Activated T-helper 1 cell treated with anti-CD3 and anti-CD28 coated beads, Interleukin-12 subunit alpha, Interleukin-12 subunit beta, Interleukin-2, Interleukin-4 antibody, amounts not matched to agents 30 ng/mL and 10 ng/mL and 1 ng/mL, durations not matched to agents 14 hours and 24 hours and 36 hours (primary cell): ENCODE results near the gene SPIN1. TPM values are rescaled to one million over a fixed set of nuclear protein-coding genes. Genes with fewer than 3 reads are reported as not detected.

ENCODE experiments used
- DNase-seq: peaks from one replicate; pipeline ENCODE4 v3.0.0; 2021; ENCODE audit warnings: low spot score
- H3K27ac Mint-ChIP-seq: one replicate; pipeline ENCODE4 v1.8.0; 2021; ENCODE audit warnings: mild to moderate bottlenecking, mixed read lengths
- H3K27me3 Mint-ChIP-seq: one replicate; pipeline ENCODE4 v1.8.0; 2022; ENCODE audit warnings: mild to moderate bottlenecking, moderate library complexity, mixed read lengths; ENCODE audit not compliant: insufficient read depth
- H3K36me3 Mint-ChIP-seq: one replicate; pipeline ENCODE4 v1.8.0; 2021; ENCODE audit warnings: low read depth, mixed read lengths
- H3K4me1 Mint-ChIP-seq: one replicate; pipeline ENCODE4 v1.8.0; 2021; ENCODE audit warnings: low read depth, mixed read lengths
- H3K4me3 Mint-ChIP-seq: one replicate; pipeline ENCODE4 v1.8.0; 2021; ENCODE audit warnings: mild to moderate bottlenecking, moderate library complexity, mixed read lengths
- H3K9me3 Mint-ChIP-seq: one replicate; pipeline ENCODE4 v1.8.0; 2021; ENCODE audit warnings: mixed read lengths
- intact Hi-C: fragments of 100-400 bp; cut with micrococcal nuclease; formaldehyde crosslinking; loops from one replicate; pipeline ENCODE4 v1.15.1; 2024
- total RNA-seq: library from RNA; stranded (reverse); gene quantifications from 2 replicates; pipeline ENCODE4 v1.2.3, GENCODE V29; 2022

The SPIN1 gene
- total RNA-seq, 1 donor from 2014 or later, result 39.1 TPM

DNA sequence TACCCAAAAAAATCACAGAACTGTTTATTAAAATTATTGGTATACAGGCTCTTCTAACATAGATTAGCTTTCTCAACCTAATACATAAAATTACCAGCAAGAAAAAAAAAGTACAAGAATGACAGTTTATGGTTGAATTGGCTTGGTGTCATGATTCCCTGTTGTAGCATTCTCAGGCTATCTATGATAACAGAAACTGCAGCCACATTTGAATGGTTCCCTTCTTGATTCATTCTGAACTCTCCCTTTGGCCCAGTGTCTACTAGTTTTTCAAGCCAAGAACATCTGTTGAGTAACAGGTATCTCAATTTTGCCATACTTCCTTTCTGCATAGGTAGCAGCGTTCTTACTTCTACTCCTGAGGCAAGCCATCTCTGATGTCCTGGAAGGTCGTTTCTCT, 3.0 kb downstream of the SPIN1 start:
- intact Hi-C loops, result no loop called here
- H3K4me3 Mint-ChIP-seq, result peak overlapping the region; percentile 59
- peaks cover 4% of the 10 kb centered on the region for H3K27me3 Mint-ChIP-seq
- no peak for DNase-seq
- H3K36me3 Mint-ChIP-seq, result peaks cover 23% of the 10 kb centered on the region
- H3K4me1 Mint-ChIP-seq, result peaks cover 41% of the 10 kb centered on the region
- H3K9me3 Mint-ChIP-seq, result no peaks in the 10 kb centered on the region
- no peak overlapping the region for H3K27ac Mint-ChIP-seq

DNA sequence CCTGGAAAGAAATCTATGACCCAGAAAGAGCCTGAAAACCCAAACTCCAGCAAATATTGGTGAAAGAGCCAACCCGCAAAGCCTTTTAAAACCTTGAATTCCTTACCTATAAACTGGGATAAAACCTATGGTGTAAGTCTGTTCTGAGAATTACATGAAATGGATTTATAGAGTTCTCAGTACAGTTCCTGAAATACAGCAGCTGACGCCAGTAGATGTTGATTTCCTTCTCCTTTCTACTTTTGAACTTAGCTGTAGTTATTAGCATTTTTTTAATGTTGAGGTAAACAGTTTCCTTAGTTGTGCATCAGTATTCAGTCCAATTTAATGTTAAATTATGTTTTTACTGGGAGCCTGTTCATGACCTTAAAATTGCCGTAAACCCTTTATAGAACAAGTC, 3.7 kb downstream of the SPIN1 start:
- Mint-ChIP-seq H3K4me1 (peaks cover 41% of the 10 kb centered on the region), H3K27ac (no peak overlapping the region), H3K36me3 (peaks cover 23% of the 10 kb centered on the region), H3K4me3 (no peak overlapping the region), H3K9me3 (no peaks in the 10 kb centered on the region), H3K27me3 (peaks cover 4% of the 10 kb centered on the region)
- no peak for DNase-seq
- intact Hi-C loops, result no loop called here

DNA sequence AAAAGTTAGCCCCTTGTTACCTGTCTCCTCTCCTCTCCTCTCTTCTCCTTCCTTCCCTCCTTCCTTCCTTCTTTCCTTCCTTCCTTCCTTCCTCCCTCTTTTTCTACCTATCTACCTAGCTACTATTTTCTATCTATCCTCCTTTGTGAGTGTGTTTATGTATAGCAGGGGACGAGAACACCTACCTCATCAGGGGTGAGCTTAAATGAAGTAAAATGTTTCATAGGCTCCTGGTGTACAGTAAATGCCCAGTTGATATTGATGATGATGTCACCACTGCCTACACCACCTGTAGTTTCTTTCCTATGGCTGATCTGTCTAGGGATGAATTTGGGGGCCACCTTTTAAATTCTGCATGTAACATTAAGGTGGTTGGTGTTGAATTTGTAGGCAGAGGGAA, 4.3 kb downstream of the SPIN1 start:
- no peak for DNase-seq
- Mint-ChIP-seq H3K36me3 (peaks cover 23% of the 10 kb centered on the region), H3K4me3 (no peak overlapping the region), H3K4me1 (peaks cover 40% of the 10 kb centered on the region), H3K27me3 (peaks cover 4% of the 10 kb centered on the region), H3K27ac (no peak overlapping the region), H3K9me3 (no peaks in the 10 kb centered on the region)
- intact Hi-C loops, result no loop called here

DNA sequence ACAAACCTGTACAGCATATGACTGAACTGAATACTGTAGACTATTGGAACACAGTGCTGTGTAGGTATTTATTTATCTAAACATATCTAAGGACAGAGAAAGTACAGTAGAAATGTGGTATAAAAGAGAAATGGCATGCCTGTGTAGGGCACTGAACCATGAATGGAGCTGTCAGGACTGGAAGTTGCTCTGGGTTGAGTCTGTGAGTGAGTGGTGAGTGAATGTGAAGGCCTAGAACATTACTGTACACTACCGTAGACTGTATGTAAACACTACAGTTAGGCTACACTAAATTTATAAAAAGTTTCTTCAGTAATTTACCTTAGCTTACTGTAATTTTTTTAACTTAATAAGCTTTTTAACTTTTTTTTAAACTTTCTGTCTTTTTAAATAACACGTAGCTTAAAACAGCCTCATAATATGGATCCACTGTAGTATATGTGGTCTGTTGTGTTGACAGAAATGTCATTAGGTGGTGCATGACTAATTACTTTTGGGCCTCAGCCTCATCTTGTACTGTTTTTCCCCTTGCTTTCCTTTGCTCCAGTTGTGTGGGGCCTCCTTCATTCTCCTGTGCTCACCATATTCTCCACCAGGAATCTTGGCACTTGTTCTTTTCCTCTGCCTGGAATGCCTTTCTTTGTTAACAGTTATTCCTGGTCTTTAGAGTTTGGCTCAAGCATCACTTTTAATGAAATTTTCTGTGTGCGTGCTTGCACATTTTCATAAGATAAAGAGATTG, 8.8 kb downstream of the SPIN1 start:
- Mint-ChIP-seq H3K27me3 (no peaks in the 10 kb centered on the region), H3K36me3 (peaks cover 16% of the 10 kb centered on the region), H3K4me3 (no peak overlapping the region), H3K9me3 (no peaks in the 10 kb centered on the region), H3K27ac (no peak overlapping the region), H3K4me1 (peaks cover 32% of the 10 kb centered on the region)
- no peak for DNase-seq
- intact Hi-C loops, result no loop called here

DNA sequence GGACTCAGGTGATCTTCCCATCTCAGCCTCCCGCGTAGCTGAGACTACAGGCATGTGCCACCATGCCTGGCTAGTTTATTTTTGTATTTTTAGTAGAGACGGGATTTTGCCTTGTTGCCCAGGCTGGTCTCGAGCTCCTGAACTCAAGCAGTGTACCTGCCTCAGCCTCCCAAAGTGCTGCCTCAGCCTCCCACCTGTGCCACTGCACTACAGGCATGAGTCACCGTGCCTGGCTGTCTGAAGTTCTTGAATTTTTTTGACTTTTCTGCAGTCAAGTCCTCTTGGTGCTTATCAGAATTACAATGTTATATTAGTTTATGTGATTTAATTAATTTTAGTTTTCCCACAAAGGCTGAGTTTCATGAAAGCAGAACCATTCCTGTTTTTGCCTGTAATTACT, 9.8 kb downstream of the SPIN1 start:
- Mint-ChIP-seq H3K27ac (no peak overlapping the region), H3K4me3 (no peak overlapping the region), H3K4me1 (peaks cover 29% of the 10 kb centered on the region), H3K9me3 (peaks cover 4% of the 10 kb centered on the region), H3K27me3 (no peaks in the 10 kb centered on the region), H3K36me3 (peaks cover 13% of the 10 kb centered on the region)
- no peak for DNase-seq
- intact Hi-C loops, result no loop called here

DNA sequence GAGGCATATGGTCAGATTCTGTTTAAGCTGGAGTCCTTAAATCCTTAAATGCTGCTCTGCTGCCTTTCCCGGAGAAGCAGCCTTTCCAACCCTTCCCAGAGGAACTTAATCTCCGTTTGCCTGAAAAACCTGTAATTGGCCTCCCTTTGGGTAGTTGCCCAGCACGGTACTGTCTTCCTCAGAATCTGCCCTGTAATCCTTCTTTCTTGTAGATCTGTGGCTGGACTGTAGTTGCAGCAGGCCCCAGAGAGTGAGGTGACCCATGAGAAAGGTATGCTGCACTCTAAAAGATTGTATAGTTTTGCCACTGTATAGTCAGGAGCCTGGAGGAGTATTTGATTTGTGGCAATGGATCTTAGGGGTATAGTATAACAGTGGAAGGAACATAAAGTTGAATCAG, 11.7 kb downstream of the SPIN1 start:
- H3K36me3 Mint-ChIP-seq, result peaks cover 15% of the 10 kb centered on the region
- H3K27ac Mint-ChIP-seq, result no peak overlapping the region
- intact Hi-C loops, result no loop called here
- no peaks in the 10 kb centered on the region for H3K27me3 Mint-ChIP-seq
- H3K9me3 Mint-ChIP-seq, result peaks cover 4% of the 10 kb centered on the region
- DNase-seq, result no peak
- peaks cover 29% of the 10 kb centered on the region for H3K4me1 Mint-ChIP-seq
- H3K4me3 Mint-ChIP-seq, result no peak overlapping the region

DNA sequence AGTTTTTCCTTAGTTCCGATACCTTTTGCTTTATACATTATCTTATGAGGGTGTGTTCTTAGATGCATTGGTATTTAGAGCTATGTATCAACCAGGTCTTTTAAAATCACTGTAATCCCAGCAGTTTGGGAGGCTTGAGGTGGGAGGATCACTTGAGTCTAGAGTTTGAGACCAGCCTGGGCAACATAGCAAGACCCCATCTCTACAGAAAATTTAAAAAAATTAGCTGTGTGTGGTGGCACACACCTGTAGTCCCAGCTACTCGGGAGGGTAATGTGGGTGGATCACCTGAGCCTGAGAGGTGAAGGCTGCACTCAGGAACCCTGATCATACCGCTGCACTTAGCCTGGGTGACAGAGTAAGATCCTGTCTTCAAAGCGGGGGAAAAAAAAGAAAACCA, 15.1 kb downstream of the SPIN1 start:
- H3K4me3 Mint-ChIP-seq, result no peak overlapping the region
- intact Hi-C loops, result no loop called here
- peaks cover 13% of the 10 kb centered on the region for H3K36me3 Mint-ChIP-seq
- peaks cover 24% of the 10 kb centered on the region for H3K4me1 Mint-ChIP-seq
- DNase-seq, result no peak
- no peak overlapping the region for H3K27ac Mint-ChIP-seq
- no peaks in the 10 kb centered on the region for H3K27me3 Mint-ChIP-seq
- H3K9me3 Mint-ChIP-seq, result peaks cover 4% of the 10 kb centered on the region

DNA sequence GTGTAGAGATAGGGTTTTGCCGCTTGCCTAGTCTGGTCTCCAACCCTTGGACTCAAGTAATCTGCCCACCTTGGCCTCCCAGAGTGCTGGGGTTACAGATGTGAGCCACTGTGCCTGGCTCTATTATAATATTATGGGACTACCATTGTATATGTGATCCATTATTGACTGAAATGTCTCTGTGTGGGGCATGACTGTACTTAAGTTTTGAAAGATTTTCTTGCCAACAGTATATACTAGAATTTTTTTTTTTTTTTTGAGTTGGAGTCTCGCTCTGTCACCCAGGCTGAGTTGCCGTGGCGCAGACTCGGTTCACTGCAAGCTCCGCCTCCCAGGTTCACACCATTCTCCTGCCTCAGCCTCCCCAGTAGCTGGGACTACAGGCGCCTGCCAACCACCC, 17.8 kb downstream of the SPIN1 start:
- Mint-ChIP-seq H3K9me3 (peaks cover 10% of the 10 kb centered on the region), H3K27me3 (no peaks in the 10 kb centered on the region), H3K36me3 (peaks cover 15% of the 10 kb centered on the region), H3K27ac (no peak overlapping the region), H3K4me3 (no peak overlapping the region), H3K4me1 (peaks cover 12% of the 10 kb centered on the region)
- intact Hi-C loops, result no loop called here
- DNase-seq, result no peak

DNA sequence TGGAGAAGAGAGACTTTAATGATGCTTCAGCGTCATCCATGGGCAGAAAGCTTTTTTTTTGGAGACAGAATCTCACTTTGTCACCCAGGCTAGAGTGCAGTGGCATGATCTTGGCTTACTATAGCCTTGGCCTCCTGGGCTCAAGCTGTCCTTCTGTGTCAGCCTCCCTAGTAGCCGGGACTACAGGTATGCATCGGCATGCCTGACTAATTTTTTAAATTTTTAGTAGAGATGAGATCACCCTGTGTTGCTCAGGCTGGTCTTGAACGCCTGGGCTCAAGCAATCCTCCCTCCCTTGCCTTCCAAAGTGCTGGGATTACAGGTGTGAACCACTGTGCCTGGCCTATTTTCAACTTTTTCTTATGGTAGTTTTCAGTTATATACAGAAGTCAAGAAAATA, 23.2 kb downstream of the SPIN1 start:
- Mint-ChIP-seq H3K36me3 (peaks cover 22% of the 10 kb centered on the region), H3K4me3 (no peak overlapping the region), H3K27ac (no peak overlapping the region), H3K4me1 (peaks cover 6% of the 10 kb centered on the region), H3K9me3 (peaks cover 32% of the 10 kb centered on the region), H3K27me3 (no peaks in the 10 kb centered on the region)
- no peak for DNase-seq
- intact Hi-C loops, result no loop called here

DNA sequence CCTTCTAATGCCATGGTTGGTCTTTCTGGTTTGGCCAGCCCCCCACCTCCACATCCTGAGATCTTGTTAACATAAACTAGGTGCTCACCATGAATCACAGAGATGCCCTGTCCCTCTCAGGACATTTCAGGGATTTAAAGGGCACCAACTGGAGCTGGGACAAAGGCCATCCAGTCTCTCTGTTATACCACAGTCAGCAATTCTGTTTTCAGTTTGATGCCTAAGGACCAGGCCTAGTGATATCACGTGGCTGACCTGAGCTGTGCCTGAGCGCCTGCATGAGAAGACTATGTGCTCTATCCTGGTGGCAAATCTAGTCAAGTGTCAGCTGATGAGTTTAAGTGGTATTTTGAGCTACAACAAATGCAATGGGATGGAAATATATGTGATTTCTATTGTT, 26.1 kb downstream of the SPIN1 start:
- peaks cover 56% of the 10 kb centered on the region for H3K9me3 Mint-ChIP-seq
- no peak overlapping the region for H3K4me3 Mint-ChIP-seq
- peaks cover 40% of the 10 kb centered on the region for H3K36me3 Mint-ChIP-seq
- H3K27me3 Mint-ChIP-seq, result no peaks in the 10 kb centered on the region
- intact Hi-C loops, result no loop called here
- no peak for DNase-seq
- H3K4me1 Mint-ChIP-seq, result peaks cover 23% of the 10 kb centered on the region
- no peak overlapping the region for H3K27ac Mint-ChIP-seq

DNA sequence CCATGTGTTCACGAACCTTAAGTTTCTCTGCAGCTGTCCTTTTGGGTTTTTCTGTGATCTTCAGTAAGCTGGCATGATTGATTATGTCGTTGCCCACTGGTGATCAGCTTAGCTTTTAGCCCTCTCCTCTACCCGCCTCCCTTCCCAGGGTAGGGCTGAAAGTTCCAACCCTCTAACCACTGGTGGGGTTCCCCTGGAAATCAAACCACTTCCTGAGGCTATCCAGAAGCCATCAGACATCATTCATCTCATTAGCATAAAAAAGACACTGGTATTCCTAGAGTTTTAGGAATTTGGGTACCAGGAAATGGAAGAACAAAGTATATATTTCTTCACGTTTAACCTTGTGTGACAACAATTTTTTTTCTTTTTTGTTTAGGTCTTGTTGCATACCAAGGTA, 29.8 kb downstream of the SPIN1 start:
- Mint-ChIP-seq H3K4me1 (peaks cover 20% of the 10 kb centered on the region), H3K27ac (peak overlapping the region; percentile 87), H3K36me3 (peaks cover 50% of the 10 kb centered on the region), H3K4me3 (no peak overlapping the region), H3K9me3 (peaks cover 62% of the 10 kb centered on the region), H3K27me3 (no peaks in the 10 kb centered on the region)
- DNase-seq, result no peak
- intact Hi-C loops, result loop anchor here (2.0 kb wide), 3 partner anchors 17 to 43 kb away; partner anchors contain the start of gene SPIN1

DNA sequence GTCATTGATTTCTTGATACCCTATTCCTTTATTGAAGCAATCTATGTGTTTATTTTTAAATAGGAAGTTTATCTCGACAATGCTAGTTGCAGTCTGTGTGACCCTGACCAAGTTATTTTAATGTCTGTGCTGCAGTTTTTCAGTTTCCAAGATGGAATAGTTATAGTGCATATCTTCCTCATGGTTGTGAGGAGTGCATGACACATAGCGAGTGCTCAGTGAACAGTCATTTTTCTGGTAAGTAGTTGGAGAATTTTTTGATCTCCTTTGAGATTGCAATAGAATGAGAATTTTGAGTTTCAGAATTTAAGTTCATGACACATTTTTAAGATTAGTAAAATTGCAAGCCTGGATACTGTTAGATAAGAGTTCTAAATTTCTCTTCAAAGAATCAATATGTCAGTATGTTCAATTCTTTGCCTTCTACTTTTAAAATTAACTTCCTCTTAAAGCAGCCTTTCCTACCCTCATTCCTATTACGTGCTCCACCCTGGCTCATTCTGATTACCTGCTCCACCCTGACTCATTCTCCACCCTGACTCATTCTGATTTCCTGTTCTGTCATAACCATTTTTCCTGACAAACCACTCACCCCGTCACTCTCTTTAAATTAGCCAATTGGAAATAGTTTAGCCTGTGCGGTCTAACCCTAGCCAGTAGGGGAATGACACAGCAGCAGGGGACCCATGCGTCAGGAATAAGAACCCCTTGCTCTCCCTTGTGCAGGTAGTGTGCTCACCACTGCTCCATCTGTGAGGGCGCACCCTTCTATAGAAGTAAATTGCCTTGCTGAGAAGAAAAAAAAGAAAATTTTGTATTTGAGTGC, 30.7 kb downstream of the SPIN1 start:
- Mint-ChIP-seq H3K4me1 (peaks cover 20% of the 10 kb centered on the region), H3K9me3 (peaks cover 56% of the 10 kb centered on the region), H3K27me3 (no peaks in the 10 kb centered on the region), H3K4me3 (no peak overlapping the region), H3K36me3 (peaks cover 52% of the 10 kb centered on the region), H3K27ac (peak overlapping the region; percentile 78)
- peak; percentile 18 for DNase-seq
- intact Hi-C loops, result loop anchor here (1.0 to 2.0 kb wide), 5 partner anchors 16 to 115 kb away; partner anchors contain the start of gene SPIN1

DNA sequence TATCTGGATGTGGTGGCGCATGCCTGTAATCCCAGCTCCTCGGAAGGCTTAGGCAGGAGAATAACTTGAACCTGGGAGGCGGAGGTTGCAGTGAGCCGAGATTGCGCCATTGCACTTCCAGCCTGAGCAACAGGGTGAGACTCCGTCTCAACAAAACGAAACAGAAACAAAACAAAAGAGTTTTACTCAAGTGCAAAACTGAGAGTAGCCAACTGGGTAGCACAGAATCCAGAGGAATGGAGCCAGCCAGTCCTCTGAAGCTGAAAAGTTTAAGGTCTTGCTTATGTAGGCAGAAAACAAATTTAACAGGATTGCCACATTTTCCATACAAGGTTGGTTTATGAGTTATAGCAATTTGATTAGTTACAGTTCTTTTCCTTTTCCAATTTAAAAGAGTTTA, 32.0 kb downstream of the SPIN1 start:
- H3K9me3 Mint-ChIP-seq, result peaks cover 48% of the 10 kb centered on the region
- H3K4me1 Mint-ChIP-seq, result peaks cover 20% of the 10 kb centered on the region
- H3K36me3 Mint-ChIP-seq, result peaks cover 46% of the 10 kb centered on the region
- no peaks in the 10 kb centered on the region for H3K27me3 Mint-ChIP-seq
- H3K27ac Mint-ChIP-seq, result no peak overlapping the region
- intact Hi-C loops, result no loop called here
- DNase-seq, result no peak
- no peak overlapping the region for H3K4me3 Mint-ChIP-seq
